Activated T-cell treated with anti-CD3 and anti-CD28 coated beads, Interleukin-2, amount 50 U/mL, for 48 hours (primary cell): Measurements from ENCODE around the gene HADHA.
"Not testable (repeated sequence)": the region's sequence is repeated elsewhere in the genome, so short reads cannot be mapped to it uniquely, and the experiment has no call there.

Experiments
- DNase-seq, 2 experiments: peaks; one replicate each; pipeline ENCODE4 v3.0.0-alpha.2; 2020

The HADHA gene

DNA sequence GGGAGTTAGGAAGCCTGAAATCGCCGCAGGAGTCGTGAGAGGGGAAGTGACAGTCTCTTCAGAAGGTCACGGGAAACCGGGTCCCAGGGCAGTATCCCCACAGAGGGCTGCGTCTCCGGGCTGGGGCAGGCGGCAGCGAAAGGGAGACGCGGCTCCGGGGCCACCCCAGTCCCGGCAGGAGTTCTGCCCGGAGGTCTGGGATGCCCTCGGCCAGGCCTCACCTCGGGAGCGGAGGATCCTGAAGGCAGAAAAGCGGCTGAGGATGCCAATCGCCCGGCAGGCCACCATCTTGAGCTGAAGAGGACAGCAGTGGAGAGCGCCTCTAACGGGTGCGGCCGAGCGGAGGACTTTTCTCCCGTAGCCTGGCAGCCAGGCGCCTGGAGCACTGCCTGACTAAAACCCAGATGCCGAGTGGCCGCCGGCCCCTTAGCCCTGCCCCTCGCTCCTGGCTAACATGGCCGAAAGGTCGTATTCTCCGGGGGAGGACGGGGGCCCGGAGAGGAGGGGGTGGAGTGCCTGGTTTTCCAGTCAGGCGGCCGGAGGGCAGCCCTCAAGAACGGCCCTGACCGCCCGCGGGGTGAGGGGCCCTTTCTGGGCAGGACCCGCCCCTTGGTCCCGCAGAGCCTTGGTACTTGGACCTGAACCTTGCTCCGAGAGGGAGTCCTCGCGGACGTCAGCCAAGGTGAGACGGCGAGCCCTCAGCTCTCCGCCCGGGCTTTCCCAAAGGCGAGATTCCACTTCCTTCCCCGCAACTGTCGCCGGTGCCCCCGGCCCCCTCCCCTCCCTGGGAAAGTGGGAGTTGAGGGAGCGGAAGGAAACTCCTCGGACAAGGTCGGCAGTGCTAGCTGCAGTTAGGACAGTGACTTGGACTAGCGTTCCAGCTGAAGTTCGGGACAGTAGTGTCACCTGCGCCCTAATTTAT lies at the start of gene HADHA, which contains the start of gene HADHB:
TSS of gene HADHA (minus strand) at position 324 of the 922 bp plus-strand sequence. CDS start at position 288, 36 bp downstream.
TSS of gene HADHB (plus strand) at position 631 of the 922 bp plus-strand sequence. CDS start 9,316 bp downstream, outside the sequence.
- DNase-seq, result peak; percentile 92 to 93

- DNase-seq, result no peak
These were observed 48.2 kb upstream of the HADHA start for GRCh38 chr2:26292646-26293045.

- DNase-seq, result no peak
These were observed 45.6 kb upstream of the HADHA start for GRCh38 chr2:26290001-26290400.

DNA sequence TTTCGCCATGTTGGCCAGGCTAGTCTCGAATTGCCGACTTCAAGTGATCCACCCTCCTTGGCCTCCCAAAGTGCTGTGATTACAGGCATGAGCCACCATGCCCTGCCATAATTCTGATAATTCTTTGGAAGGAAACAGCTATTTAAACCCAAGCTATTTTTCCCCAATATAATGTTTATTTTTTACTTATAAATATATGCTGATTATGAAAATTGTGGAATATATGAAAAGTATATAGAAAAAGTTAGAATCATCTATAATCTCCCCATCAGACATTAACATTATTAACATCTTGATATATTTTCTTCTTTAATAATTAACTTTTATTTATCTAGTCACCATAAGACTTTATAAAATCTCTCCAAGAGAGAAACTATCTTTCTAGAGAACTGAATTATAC lies 41.5 kb upstream of the HADHA start:
- no peak for DNase-seq

GRCh38 chr2:26284132-26284531 lies 39.7 kb upstream of the HADHA start:
- DNase-seq, result no peak

GRCh38 chr2:26283606-26284005 lies 39.2 kb upstream of the HADHA start:
- no peak for DNase-seq

DNA sequence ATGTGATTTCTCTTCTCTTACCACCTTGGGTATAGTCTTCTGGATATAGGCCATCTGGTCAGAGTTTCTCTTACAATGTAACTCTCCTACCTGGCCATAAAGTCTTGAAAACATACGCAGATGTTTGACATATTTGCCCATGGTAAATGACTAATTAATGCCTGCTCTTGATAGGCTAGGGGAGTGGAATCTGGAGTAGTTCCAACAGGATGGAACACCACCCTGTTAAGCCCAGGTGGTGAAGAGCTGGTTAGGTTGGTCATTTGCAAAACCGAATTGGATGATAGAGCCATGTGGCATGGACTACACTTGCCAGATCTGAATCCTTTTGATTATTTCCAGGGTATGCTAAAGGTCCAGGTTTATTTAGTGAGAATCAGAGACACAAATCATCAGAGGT lies 36.8 kb upstream of the HADHA start:
- no peak for DNase-seq

DNA sequence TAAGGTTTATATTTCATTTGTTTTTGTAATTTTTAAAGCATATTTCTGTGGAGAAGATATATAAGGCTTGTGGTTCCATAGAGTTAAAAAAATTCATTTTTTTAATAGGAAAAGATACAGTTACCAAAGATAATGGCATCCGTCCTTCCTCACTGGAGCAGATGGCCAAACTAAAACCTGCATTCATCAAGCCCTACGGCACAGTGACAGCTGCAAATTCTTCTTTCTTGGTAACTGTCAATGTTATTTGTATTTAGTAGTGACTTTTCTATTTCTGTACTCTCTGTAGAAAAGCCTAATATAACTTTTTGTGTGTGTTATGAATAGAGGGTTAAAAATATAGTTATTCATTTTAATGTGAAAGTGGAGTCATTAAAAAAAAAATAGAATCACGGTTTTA lies 35.5 kb upstream of the HADHA start:
- DNase-seq, result no peak

GRCh38 chr2:26276484-26277227 lies 32.2 kb upstream of the HADHA start:
- no peak for DNase-seq

DNA sequence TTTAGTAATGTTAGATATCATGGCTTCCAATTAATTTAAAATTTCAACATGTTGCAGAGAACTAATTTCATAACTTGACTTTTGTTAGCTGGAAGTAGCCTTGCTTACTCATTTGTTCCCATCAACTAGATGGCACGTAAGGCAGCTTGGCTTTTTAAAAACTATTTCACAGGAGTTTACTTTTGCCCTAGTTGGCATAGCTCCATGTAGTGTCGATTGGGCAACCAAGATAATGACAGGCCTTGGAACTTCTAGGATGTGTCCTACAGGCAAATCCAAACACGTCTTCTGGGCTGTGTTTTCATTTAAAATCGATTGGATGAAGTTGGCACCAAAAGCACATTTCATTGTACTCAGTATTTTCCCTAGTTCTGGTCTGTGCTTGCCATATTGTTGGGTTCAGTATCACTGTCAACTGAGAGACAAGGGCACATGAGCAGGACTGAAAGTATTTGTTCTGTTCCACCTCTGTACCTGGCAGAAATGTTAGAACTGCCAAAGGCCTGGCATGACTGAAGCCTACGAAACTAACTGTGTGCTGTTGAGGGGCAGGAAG lies 29.7 kb upstream of the HADHA start:
- no peak for DNase-seq

GRCh38 chr2:26273501-26273900 lies 29.1 kb upstream of the HADHA start:
- DNase-seq, result no peak

GRCh38 chr2:26270373-26270772 lies 25.9 kb upstream of the HADHA start:
- no peak for DNase-seq

DNA sequence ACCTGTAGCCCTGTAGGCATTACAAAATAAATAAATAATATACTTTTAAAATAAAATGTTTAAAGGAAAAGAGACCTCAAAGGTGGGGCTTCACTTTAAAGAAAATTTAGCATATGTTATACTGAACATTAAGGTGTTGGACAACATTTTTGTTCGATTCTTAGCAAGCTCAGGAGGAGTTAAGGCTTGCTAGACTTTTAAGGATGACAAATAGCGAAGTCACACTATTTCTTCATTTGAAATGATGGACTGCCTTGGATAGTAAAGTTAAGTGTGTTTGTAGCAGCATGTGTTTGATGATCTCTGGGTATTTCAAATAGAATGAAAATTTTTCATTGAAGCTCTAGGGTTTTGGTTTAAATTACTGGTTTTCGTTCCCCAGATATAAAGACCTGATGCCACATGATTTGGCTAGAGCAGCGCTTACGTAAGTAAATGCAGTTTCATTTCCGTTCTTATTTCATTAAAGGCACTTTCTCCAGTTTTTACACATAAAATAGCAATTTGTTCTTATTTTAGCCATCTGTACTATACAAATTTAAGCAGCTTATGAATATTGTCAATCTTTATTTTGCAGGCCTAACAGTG lies 25.2 kb upstream of the HADHA start:
- DNase-seq, result no peak

GRCh38 chr2:26268670-26269385 lies 24.4 kb upstream of the HADHA start:
- DNase-seq, result not testable (repeated sequence)

GRCh38 chr2:26268213-26268612 lies 23.8 kb upstream of the HADHA start:
- no peak for DNase-seq

GRCh38 chr2:26258836-26259235 lies 14.4 kb upstream of the HADHA start:
- DNase-seq, result not testable (repeated sequence)

DNA sequence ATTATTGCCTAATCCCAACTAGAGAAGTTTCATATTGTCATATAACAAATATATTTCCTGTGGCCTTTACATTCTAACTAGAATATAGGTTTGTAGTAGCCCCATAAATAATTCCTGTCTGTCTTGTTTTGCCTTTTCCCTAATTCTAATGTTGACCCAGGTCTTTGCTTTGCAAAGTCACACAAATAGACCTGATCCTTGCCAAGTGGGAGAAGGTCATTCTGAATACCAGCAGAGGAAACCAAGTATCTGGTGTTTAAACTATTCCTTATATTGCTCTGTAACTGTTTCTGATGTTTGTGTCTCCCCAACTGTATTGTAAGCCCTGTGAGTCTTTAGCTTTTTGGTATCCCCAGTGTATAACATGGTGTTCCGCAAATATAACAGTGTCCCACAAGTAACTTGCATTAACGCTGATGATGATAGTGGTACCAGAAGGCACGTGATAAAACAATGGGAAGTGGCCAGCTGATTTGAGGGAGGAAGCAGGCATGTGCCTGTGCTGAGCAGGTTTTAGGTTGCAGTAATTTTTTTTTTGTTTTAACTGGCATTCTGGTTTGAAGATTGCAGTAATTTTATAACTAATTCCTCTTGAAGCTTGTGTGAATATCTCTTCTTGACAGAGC lies 11.4 kb upstream of the HADHA start:
- DNase-seq, result no peak

DNA sequence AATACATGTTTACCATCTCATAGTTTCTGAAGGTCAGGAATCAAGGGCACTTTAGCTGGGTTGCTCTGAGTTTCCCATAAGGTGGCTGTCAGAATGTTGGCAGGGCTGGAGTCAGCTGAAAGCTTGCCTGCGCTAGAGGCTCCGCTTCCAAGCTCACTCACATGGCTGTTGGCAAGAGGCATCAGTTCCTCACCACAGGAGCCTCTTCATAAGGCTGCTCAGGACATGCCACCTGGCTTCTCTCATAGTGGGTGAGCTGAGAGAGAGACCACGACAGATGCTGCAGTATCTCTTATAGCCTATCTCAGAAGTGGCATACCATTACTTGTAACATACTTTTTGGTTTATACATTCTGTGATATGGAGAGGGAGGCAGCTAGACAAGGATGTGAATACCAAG lies 7.5 kb upstream of the HADHA start:
- no peak for DNase-seq

GRCh38 chr2:26249625-26250024 lies 5.2 kb upstream of the HADHA start:
- DNase-seq, result no peak

GRCh38 chr2:26246818-26247217 lies 2.4 kb upstream of the HADHA start:
- DNase-seq, result peak; percentile 43

DNA sequence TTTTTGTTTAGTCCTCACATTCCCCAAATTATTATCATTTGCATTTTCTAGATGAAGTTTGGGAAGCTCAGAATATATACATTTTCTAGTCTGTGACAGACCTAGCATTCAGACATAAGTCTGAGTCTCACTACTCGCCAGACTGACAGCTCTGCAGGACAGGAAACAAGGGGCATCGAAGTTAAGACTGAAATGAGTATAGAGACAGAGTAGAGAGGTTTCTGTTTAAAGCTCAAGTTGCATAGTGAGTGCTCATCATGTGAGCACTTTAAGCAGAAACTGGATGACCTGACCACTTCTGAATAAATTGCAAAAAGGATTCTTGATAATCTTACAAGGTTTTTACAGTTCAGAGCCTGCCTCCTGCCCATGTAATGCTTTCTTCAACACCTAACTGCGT lies 1.4 kb upstream of the HADHA start:
- DNase-seq, result no peak

- peak; percentile 63 to 65 for DNase-seq
These were observed 850 bp upstream of the HADHA start for GRCh38 chr2:26245231-26245732.
